Measurements from ENCODE around the gene HCFC1R1. TPM values are rescaled to one million over a fixed set of nuclear protein-coding genes. Genes with fewer than 3 reads are reported as not detected.

HCFC1R1 gene
- total and polyA plus RNA-seq, 2 of the 8 experiments (the other 6 are each of a cell fraction or from before 2014, with no cell fraction given): 72.7 to 138 TPM

- TF ChIP-seq CHD7 (IDR thresholded peaks at IDR 0.05; ENCODE audit: insufficient replicate concordance, low read length) (no peak), RBBP5 (IDR thresholded peaks at IDR 0.05; ENCODE audit: borderline replicate concordance, low read depth, low read length) (peak; percentile 46), SIN3A (conservative IDR thresholded peaks at IDR 0.05 in 1 of 2, IDR thresholded peaks at IDR 0.05 in 1 of 2; ENCODE audit: low read depth in 1 of 2, low read length in 2 of 2) (peak in 1 of 2 experiments; percentile 15; a peak in 1 of 4 replicates), KDM4A (IDR thresholded peaks at IDR 0.05; ENCODE audit: low read depth, low read length, severe bottlenecking) (no peak), CHD2 (IDR thresholded peaks at IDR 0.05; ENCODE audit: low read length) (no peak)
- TF ChIP-seq, protein P1, sequence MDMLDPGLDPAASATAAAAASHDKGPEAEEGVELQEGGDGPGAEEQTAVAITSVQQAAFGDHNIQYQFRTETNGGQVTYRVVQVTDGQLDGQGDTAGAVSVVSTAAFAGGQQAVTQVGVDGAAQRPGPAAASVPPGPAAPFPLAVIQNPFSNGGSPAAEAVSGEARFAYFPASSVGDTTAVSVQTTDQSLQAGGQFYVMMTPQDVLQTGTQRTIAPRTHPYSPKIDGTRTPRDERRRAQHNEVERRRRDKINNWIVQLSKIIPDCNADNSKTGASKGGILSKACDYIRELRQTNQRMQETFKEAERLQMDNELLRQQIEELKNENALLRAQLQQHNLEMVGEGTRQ (IDR thresholded peaks at IDR 0.05; ENCODE audit: low read length): no peak
These were observed 11.5 kb downstream of the HCFC1R1 start (continued) for GRCh38 chr16:3012246-3012645.

Measured in H1 (cell line).